Stimulated activated CD4-positive, alpha-beta T cell treated with anti-CD3 and anti-CD28 coated beads, Interleukin-4, amount 100 ng/mL, for 1 hour (primary cell): Measurements from ENCODE around the gene SH3RF3.

Source experiments
- DNase-seq: peaks from one replicate; pipeline ENCODE4 v3.0.0-alpha.2; 2020

Gene SH3RF3

DNA sequence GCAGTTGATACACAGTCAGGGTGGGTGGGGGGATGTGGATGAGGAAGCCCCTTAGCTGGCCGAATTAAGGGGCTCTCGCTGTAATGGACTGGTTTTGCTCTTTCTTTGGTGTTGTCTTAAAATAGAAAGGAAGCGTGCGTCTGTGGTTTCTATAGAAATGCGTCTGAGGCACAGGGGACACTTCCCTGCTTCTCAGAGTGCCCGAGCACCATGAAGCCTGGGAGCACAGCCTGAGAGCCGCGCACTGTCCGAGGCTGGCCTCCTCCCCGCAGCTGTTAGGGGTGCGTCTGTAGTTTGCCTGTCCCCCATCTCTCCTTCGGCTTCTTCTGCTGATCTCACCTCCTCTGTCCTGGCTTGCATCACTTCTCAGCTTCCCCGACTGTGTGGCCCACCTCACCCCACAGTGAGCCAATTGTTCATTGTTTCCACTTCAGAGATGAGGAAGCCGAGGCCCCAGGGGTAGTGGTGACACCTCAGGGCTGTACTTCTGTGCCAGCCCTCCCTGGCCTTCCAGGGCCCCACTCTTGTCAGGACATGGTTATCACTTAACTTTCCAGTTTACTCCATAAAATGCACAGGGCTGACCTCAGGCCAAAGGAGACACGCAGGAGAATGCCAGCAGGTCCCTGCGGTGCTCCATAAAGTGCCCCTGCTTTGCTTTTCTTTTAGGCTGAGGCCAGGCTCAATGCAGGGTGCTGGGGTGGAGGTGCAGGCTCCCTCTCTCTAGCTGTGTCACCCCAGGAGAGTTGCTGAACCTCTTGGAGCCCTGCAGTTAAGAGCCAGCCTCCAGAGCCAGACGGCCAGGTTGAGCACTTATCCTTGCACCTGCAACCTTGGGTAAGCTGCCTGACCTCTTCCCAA is 274.2 kb downstream of the SH3RF3 start:
- no peak for DNase-seq

DNA sequence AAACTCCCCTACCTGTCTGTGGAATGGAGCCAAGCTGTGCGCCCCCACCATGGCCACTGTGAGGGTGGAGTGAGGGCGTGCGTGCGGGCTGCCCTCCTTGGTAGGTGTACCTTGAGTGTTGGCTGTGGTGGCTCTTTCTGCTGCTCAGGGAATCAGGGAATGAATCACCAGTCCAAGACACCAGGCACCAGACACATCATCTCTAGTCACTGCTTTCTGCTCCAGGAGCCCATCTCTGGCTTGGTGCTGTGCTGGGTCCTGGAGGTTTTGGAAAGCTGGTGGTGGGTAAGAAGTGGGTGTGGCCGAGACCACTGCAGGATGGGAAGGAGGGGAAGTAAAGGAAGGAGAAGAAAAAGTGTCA is 274.8 kb downstream of the SH3RF3 start:
- DNase-seq = no peak

DNA sequence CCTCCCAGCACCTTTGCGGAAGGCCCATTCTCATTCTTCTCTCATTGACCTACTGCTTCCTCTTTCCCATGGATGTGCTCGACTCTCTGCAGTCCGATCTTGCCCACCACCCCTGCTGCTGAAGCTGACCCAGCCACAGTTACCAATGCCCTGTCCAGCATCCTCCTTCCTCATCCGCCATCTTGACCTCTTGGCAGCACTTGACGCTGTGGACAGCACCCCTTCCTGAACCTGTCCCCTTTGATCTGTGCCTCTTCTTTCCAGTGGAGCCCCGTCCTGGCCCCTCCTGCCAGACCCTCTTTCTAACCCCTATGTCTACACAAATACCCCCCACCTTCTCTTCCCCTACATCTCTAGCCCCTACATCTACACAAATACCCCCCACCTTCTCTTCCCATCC is 275.7 kb downstream of the SH3RF3 start:
- no peak for DNase-seq

DNA sequence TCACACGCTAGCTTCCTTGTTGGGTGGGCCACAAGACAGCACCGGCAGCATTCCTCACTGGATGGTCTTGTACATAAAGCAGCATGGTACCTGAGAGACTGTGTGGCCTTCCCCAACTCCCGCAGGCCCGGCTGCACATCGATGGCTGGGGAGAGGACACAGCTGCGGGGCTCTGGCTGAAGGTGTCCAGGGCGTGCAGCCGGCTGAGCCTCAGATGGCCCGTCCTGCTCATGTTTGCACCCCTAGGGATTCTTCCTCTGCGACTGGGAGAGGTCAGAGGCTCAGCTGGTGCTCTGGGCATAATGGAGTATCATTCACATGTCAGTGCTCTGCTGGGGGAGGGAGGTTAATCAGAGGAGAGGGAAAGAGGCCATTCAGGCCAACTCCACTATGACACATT is 276.9 kb downstream of the SH3RF3 start:
- DNase-seq = no peak

DNA sequence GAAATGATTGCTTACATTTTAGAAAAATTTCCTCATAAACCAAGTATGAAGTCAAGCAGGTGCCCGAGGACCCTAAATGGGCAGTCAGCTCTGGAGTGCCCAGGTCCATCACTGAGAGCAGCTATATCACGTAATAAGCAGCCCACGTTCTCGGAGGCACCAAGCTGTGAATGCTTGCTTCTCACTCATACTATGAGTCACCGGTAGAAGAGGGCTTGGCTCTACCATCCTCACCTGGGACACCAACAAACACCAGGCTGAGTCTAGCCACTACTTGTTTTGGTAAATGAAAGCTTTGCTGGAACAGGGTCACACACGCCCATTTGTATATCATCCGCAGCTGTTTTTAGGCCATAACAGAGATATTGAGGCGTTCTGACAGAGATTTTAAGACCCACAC is 277.3 kb downstream of the SH3RF3 start:
- DNase-seq = no peak

DNA sequence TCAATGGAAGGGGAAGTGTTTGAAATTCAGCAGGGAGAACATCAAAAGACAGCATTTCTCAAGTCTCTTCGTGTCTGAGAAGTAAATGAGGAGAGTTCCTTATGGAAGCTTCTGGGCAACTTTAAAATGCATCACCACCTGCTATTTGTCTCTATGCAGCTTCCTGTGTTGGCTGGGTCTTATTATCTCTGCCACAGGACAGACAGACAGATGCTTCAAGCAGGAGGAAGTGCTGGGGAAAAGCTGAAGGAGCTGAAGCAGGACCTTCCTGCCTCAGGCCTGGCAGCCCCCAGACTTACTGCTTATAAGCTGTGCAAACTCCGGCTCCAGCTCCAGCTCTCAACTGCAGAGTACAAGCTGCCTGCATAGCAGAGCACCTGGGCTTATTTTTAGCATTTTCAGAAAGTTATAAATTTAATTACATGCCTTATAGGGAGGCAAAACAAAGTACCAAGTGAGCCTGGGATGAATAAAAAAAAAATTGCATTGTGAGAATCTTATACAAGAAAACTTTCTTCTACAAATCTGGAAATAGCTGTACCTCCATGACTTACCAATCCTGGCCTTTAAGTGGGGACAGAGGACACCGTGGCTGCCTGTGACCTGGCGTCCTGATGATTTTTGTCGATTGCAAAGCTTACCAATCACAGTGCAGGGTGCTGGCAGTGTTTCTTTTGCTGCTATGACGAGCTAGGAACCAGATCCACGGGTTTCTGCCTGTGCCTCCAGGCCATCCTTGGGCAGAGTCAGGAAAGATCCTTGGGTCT is 278.5 kb downstream of the SH3RF3 start:
- no peak for DNase-seq

DNA sequence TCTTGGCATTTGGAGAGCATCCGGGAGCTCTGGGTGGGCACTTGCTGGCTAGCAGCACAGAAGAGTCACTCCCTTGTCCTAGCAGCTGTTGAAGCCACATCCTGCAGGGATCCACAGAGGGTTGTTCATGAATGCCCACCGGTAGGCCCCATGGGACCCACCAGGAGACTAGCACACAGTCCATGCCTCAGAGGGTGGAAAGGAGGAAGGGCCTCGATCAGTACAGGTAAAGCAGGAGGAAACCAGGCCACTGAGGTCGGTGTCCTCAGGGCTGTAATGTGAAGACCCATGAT is 279.0 kb downstream of the SH3RF3 start:
- DNase-seq = no peak

DNA sequence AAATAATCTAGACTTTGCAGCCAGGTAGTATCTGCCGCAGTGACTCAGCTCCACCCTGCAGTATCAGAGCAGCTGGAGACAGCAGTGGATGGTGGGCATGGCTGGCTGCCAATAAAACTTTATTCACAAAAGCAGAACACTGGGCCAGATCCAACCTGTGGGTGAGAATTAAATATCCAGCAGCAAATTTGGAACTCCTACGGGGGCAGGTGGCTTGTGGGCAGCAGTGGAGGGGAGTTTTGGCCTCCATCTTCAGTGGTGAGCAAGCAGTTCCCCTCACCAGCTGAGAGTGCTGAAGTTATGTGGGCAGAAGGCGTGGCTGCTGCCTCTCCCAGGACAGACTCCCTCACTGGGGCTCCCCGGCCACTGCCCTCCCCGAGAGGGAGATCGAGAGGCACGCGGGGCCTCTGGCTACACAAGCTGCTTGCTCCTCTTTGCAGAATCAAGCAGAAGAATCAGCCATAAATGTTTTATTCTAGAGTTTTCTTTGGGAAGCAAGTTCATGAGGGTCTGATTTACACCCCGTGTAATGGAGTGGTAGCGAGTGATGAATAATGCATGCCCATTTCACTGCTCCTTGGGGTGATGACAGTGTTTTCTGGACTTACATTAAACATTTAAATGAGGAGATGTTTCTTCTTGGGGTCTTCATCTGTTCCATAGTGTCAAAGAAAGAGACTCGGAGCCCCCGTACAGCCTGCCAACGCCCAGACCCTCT is 280.5 kb downstream of the SH3RF3 start:
- DNase-seq = no peak

DNA sequence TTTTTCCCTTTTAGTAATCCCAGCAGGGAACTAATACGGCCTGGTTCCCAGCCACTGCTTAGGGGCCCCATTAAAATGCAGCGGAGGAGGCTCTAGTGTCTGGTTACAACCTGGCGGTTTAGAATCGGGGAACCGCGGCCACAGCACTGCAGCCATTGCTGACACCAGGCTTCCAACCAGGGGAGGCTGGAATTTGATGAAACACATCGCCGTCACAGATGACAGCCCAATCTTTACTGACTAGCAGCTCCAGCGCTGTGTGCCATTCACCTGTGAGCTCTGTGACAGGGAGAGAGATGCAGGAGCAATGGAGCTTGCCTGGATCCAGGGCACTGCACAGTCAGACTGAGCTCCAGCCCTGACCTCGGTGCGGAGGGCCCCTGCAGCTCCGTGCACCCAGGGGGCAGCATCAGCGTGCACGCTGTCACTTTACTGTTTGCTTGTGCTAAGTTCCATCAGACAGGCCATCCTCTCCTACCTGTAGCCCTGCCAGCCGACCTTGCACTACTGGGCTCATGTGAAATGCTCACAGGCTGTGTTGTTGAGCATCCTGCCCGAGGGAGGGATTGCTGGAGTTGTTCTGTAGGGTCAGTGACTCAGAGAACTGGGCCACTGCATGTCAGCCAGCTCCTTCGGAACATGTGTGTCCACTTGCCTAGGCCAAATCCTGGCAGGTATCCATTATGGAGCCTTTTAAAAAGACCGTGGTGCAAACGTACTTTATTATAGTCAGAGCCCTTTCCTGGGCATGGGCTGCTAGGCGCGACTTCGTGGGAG is 281.2 kb downstream of the SH3RF3 start:
- no peak for DNase-seq

DNA sequence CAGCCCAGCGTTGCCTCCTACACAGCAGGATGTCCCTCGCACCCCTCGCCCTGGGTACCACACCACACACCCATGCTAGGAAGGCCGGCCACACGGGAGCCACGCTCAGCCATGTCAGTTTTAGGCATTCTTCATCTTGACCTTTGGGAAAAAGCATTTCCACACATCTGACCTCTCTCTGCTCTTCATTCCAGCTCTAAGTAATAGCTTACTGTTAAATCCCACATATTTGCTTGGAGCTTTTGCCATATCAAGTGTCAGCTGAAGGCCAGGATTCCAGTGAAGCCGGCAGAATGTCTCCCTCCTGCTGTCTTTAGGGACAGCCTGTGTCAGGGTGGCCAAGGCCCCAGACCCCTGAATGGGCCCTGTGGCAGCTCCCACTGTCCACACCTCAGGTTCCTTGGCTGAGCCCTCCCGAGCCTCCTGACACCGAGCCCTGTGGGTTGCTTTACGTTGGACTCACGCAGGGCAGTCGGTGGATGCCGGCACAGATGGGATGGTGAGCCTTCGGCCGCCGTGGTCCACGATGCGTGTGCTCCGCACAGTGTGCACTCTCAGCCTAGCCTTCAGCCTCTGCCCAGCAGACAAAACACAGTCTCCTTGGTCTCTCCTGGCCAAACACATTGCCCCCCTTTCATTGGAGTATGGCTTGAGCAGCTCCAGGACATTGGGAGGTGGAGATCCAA is 282.8 kb downstream of the SH3RF3 start:
- no peak for DNase-seq

DNA sequence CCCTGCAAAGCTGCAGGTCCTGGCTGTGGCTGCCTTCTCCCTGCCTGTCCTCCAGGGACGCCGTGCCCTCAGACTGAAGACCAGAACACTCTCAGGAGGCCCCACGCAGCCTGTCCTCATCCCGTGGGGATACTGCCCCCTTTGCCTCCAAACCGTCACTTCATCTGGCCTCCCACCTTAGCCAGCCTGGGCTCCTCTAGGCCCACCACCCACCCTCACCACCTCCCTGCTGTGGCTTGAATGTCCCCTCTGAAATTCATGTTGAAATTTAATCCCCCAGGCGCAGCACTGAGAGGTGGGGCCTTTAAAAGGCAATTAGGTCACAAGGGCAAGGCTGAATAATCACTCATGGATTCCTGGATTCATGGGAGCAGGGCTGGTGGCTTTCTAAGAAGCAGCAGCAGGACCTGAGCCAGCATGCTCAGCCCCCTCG is 286.6 kb downstream of the SH3RF3 start:
- no peak for DNase-seq

DNA sequence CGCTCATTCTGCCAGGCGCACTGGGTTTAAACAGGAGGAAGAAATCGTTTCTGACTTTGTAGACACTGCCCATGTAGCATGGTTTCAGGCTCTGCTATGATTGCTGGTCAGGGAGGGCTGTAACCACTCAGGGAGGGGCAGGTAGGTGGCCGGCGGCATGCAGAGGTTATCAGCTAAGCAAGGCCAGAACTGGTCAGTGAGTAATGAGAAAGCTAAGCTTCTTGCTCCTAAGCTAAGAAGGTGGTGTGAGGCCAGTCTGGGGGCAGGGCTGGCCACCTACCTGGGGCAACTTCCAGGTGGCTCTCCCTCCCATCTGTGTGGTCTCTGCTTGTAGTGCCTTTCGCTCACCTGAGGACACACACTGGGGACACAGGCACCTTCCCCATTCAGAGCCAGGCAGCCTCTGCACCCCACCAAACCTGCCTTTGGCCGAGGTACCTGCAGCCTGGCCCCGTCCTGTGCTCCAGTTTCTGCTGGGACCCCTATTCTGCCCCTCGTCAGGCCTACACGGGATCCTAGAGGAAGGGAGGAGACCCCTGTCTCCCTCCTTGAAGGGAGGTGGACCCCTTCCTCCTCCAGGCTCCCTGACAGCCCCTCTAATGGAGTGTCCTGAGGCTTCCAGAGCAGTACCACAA is 288.8 kb downstream of the SH3RF3 start:
- DNase-seq = no peak

DNA sequence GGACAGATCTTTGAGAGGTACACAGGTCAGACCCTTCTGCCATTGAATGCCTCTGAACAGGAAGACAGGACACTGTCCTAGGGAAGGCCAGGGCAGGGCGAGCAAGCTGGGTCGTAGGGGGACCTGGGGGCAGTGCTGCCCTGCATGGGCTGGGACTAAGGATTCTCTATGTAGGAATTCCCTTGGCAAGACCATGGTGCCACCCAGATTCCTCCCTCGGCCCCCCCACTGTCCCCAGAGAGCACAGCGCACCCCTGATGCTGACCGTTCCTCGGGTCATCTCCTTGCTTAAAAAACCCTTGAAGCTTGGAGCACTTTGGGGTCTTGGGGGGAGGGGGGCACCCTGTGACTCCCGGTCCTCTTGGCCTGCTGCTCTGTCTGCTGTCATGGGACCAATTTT is 289.7 kb downstream of the SH3RF3 start:
- DNase-seq = no peak

DNA sequence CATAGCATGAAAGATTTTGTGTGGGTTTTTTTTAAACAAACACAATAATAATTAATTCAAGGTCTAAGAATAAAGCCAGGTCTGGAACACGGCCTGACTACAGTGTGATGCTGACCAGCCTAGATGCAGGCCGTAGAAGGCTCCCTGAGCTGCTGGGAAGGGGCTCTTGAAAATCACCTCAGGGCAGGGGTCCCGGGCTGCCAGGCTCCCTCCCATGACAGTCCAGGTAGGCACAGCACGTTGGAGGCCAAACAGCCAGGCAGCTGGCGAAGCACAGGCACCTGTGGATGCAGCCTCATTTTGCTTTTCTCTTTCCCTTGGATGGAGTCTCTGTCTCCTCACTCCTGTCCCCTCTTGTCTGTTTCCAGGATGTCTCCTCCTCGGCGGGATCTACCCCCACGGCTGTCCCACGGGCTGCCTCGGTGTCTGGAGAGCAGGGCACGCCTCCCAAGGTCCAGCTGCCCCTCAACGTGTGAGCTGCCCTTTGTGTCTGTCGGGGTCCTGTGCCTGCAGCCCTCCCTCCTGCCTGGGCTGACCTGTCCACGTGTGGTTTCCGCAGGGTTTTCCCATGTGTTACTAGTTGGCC is 290.3 kb downstream of the SH3RF3 start:
- no peak for DNase-seq

DNA sequence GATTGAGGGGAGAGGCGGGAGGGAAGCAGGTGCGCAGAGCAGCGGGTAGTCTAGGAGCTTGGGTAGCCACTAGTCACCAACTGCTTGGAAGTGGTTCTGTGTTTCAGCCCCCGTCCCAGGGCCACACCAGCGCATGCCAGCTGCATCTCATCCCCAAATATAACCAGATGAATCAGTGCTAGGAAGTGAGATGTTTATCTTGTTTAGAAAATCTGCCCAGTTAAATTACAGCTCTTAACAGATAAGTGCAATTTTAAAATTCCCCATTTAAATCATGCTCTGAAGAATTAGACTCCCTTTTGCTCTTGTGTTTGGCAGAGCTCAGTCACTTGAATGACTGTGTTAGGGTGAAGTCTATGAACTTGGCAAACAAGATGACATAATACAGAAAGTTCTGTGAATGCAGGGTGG is 291.0 kb downstream of the SH3RF3 start:
- no peak for DNase-seq

DNA sequence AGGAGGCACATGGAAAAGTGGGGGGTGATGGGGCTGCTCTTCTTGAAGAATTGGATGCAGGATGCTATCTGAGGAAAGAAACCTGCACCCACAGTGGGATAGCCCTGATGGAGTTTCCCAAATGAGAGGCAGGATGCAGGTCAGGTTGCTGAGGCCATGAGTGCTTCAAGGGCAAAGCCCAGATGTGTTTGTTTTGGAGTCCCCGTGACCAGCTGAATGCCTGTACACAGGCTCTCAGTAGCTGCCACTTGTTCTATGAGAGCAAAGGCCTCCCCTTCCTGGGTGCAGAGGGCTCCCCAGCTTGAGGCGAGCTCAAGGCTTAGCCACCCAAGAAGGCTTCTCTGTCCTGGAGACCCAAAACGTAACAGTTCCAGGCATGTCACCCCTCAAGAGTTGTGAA is 292.1 kb downstream of the SH3RF3 start:
- DNase-seq = no peak

DNA sequence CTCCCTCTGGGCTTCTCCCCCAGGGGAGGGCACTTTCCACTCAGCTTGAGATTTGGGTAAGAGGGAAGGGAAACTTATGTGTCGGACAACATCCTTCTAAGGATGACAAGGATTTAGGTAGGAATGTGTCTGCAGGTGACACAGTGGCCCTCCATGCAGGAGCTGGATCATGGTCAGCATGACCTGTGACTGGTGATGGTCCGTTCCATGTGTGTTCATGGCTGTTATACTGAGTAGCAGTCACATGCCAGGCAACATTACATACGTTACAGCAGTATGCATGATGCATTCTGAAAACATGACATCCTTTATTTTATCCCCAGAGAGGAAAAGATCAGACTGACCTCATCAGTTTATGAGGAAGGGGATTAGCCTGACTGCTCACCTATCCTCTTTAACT is 292.6 kb downstream of the SH3RF3 start:
- DNase-seq = no peak

DNA sequence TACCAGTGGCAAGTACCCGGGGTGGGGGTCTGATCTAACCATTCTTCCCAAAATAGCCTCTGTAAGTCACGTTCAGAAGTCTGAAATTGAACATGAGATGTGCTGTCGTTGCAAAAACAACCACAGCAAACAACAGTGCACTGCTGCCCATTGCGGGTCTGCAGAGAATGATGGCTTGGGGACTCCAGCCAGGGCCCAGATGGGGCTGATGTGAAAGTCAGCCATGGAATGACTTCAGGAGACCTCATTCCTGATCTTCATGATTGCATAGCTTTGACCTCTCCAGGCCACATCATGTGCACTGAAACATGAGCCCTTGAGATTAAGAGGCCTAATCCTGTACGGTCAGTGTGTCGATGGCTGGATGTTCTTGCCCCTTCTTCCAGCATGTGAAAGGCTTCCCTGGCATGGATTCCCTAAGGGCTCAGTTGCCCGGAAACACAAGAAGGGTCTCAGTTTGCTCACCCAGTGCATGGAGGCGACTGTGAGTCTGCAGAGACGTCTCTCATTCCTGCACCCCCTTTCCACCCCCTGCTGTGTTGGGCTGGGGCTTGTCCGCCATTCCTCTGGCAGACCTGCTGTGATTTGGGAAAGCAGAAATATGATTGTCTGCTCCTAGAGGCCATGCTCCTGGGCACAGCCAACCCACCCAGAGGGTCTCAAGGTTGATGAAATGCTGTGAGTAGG is 293.2 kb downstream of the SH3RF3 start:
- no peak for DNase-seq

DNA sequence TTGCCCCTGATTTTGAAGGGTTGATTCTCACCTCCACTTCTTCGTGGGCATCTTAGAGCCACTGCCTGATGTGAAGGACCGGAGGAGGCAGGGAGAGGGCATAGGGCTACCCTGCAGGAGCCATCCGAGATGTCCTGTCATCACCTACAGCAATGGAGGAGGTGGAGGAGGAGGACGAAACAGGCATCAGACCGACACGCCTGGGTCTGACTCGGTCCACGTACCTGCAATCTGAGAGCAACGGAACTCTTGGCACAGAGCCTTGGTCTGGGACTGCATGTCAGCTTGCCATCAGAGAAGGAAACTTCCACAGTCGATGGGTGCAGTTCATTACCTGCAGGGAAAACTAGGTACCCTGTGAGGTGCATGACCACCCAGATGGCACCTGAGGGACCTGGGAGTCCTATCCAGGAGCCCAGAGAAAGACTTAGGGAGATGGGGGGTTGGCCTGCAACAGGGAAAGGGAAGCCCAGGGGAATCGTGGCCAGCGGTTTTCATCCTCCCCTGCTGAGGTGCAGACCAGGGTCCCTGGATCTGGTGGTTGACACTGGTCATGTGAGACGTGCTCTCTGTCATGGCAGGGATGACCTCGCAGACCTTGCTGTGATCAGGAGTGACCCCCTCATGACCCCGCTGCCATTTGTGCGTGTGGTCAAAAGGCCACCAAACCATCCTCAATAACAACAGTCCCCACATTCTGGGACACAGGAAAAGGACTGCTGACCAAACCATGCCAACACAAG is 293.9 kb downstream of the SH3RF3 start:
- DNase-seq = no peak
